Measurements from ENCODE around the gene FGD6.

FGD6 gene

GRCh38 chr12:95037906-95038305 lies 179.4 kb downstream of the FGD6 start:
- in situ Hi-C loops (cut with HindIII; ENCODE audit: low sequenced_read_pairs) = no loop called here

GRCh38 chr12:95034750-95035149 lies 182.5 kb downstream of the FGD6 start:
- in situ Hi-C loops (cut with HindIII; ENCODE audit: low sequenced_read_pairs) = no loop called here

All from DLD1 (cell line).